ENCODE measurements around the gene FARP1.

Gene FARP1

DNA sequence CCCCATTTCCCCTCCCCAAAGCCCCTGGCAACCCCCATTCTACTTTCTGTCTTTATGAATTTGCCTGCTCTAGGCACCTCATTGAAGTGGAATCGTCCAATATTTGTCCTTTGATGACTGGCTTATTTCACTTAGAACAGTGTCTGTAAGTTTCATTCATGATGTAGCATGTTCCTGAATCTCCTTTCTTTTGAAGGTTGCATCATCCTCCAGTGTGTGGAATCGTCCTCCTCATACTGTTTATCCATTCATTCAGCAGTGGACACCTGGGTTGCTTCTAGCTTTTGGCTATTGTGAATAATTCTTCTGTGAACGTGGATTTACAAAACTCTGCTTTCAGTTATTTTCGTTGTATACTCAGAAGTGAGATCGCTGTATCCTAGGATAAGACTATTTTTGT, 195.4 kb downstream of the FARP1 start:
- Histone ChIP-seq H3K9me3 (ENCODE audit: control insufficient read depth, insufficient read depth, low read depth, low read length) (no peaks in the 10 kb centered on the region), H3K27ac (ENCODE audit: extremely low read depth, low read depth, low read length) (no peak overlapping the region), H3K4me1 (ENCODE audit: control insufficient read depth, insufficient read depth, low read length) (no peaks in the 10 kb centered on the region; the same call in 1 of the 2 replicates), H3K36me3 (ENCODE audit: control insufficient read depth in 2 of 2, insufficient read depth in 1 of 2, low read length in 2 of 2) (no peaks in the 10 kb centered on the region), H3K4me3 (ENCODE audit: low read depth, low read length) (no peak overlapping the region)
- POLR2A ChIA-PET, result no interaction called here
- CTCF ChIA-PET, result interaction anchor here (0.8 kb wide), 1 partner anchor 440 kb away, joined by 5 read pairs; no protein-coding TSS in a partner anchor
- TF ChIP-seq ZFHX2 (tag by site-specific recombination; conservative IDR thresholded peaks at IDR 0.05) (no peak), ZNF157 (tag by site-specific recombination; IDR thresholded peaks at IDR 0.05) (no peak), WT1 (tag by site-specific recombination; IDR thresholded peaks at IDR 0.05) (no peak), YY1 (tag by site-specific recombination; IDR thresholded peaks at IDR 0.05) (no peak), ZIC2 (tag by site-specific recombination; IDR thresholded peaks at IDR 0.05) (no peak), ZNF24 (tag by site-specific recombination; IDR thresholded peaks at IDR 0.05) (no peak), ZNF792 (tag by site-specific recombination; IDR thresholded peaks at IDR 0.05) (no peak), TRIM28 (IDR thresholded peaks at IDR 0.05; ENCODE audit: borderline replicate concordance, low read length) (no peak), SCRT1 (tag by site-specific recombination; IDR thresholded peaks at IDR 0.05; ENCODE audit: borderline replicate concordance) (no peak), ZNF391 (tag by site-specific recombination; IDR thresholded peaks at IDR 0.05; ENCODE audit: borderline replicate concordance, low read depth) (no peak), ZNF548 (tag by site-specific recombination; IDR thresholded peaks at IDR 0.05) (no peak)
- TF ChIP-seq, protein P1, sequence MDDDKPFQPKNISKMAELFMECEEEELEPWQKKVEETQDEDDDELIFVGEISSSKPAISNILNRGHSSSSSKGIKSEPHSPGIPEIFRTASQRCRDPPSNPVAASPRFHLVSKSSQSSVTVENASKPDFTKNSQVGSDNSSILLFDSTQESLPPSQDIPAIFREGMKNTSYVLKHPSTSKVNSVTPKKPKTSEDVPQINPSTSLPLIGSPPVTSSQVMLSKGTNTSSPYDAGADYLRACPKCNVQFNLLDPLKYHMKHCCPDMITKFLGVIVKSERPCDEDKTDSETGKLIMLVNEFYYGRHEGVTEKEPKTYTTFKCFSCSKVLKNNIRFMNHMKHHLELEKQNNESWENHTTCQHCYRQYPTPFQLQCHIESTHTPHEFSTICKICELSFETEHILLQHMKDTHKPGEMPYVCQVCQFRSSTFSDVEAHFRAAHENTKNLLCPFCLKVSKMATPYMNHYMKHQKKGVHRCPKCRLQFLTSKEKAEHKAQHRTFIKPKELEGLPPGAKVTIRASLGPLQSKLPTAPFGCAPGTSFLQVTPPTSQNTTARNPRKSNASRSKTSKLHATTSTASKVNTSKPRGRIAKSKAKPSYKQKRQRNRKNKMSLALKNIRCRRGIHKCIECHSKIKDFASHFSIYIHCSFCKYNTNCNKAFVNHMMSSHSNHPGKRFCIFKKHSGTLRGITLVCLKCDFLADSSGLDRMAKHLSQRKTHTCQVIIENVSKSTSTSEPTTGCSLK (tag by site-specific recombination; IDR thresholded peaks at IDR 0.05), result no peak

DNA sequence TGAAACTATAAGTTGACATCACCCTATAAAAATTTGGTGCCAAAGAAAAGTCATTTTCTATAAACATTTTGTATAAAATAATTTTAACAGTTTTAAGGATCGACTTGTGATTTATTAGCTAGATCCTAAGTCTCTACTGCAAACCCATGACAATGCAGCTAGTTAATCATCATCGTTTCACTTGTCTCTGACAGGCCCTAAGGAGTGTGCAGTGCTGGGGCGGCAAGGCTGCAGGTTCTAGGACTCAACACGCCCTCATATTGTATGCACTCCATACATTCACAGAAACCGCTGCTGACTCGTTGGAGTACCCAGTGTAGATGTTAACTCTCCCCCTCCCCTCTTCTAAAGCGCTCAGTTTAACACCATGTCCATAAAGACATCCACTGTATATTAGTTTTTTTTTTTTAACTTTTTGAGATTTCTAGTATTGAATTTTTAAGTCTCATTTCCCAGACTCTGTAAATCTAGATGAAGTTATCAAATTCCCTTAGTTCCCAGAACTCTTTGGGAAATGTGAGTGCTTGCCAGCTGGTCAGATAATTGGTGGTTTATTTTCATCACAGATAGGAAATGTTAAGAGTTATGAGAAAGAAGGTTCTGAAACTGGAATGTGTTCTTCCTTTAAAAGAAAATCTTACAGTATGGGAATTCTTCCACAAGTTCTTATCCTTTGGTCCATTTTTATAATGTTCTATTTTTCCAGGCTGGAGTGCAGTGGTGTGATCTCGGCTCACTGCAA, 197.0 kb downstream of the FARP1 start:
- ChIA-PET CTCF (no interaction called here), POLR2A (no interaction called here)
- no peak overlapping the region for H3K27ac ChIP-seq (ENCODE audit: extremely low read depth, low read depth, low read length)
- no peaks in the 10 kb centered on the region for H3K9me3 ChIP-seq (ENCODE audit: control insufficient read depth, insufficient read depth, low read depth, low read length)
- TF ChIP-seq, protein P2, sequence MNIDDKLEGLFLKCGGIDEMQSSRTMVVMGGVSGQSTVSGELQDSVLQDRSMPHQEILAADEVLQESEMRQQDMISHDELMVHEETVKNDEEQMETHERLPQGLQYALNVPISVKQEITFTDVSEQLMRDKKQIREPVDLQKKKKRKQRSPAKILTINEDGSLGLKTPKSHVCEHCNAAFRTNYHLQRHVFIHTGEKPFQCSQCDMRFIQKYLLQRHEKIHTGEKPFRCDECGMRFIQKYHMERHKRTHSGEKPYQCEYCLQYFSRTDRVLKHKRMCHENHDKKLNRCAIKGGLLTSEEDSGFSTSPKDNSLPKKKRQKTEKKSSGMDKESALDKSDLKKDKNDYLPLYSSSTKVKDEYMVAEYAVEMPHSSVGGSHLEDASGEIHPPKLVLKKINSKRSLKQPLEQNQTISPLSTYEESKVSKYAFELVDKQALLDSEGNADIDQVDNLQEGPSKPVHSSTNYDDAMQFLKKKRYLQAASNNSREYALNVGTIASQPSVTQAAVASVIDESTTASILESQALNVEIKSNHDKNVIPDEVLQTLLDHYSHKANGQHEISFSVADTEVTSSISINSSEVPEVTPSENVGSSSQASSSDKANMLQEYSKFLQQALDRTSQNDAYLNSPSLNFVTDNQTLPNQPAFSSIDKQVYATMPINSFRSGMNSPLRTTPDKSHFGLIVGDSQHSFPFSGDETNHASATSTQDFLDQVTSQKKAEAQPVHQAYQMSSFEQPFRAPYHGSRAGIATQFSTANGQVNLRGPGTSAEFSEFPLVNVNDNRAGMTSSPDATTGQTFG (tag by site-specific recombination; IDR thresholded peaks at IDR 0.05; ENCODE audit: borderline replicate concordance), result no peak
- no peaks in the 10 kb centered on the region for H3K4me1 ChIP-seq (ENCODE audit: control insufficient read depth, insufficient read depth, low read length)
- no peak overlapping the region for H3K4me3 ChIP-seq (ENCODE audit: low read depth, low read length)
- H3K36me3 ChIP-seq (ENCODE audit: control insufficient read depth in 2 of 2, insufficient read depth in 1 of 2, low read length in 2 of 2), result no peaks in the 10 kb centered on the region

DNA sequence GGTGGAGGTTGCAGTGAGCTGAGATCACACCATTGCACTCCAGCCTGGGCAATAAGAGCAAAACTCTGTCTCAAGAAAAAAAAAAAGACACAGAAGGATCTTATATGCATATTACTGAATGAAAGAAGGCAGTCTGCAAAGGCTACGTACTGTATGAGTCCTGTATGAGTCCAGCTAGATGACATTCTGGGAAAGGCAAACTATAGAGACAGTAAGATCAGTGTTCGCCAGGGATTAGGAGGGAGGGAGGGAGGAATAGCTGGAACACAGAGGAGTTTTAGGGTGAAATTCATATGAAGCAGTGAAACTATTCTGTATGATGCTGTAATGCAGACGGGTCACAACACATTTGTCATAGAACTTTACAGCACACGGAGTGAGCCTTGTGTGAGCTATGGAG, 200.1 kb downstream of the FARP1 start:
- H3K27ac ChIP-seq (ENCODE audit: extremely low read depth, low read depth, low read length), result no peak overlapping the region
- ChIA-PET CTCF (interaction anchor here (0.5 to 0.7 kb wide), 2 partner anchors 285 to 711 kb away, joined by 4 to 6 read pairs; no protein-coding TSS in a partner anchor), POLR2A (no interaction called here)
- no peaks in the 10 kb centered on the region for H3K4me1 ChIP-seq (ENCODE audit: control insufficient read depth, insufficient read depth, low read length)
- TF ChIP-seq, protein P3, sequence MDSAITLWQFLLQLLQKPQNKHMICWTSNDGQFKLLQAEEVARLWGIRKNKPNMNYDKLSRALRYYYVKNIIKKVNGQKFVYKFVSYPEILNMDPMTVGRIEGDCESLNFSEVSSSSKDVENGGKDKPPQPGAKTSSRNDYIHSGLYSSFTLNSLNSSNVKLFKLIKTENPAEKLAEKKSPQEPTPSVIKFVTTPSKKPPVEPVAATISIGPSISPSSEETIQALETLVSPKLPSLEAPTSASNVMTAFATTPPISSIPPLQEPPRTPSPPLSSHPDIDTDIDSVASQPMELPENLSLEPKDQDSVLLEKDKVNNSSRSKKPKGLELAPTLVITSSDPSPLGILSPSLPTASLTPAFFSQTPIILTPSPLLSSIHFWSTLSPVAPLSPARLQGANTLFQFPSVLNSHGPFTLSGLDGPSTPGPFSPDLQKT (IDR thresholded peaks at IDR 0.05; ENCODE audit: borderline replicate concordance, low read depth, low read length), result no peak
- TF ChIP-seq GFI1B (tag by site-specific recombination; IDR thresholded peaks at IDR 0.05) (no peak), ZNF341 (tag by site-specific recombination; IDR thresholded peaks at IDR 0.05; ENCODE audit: low read depth) (0 out of 2 replicates have a peak, but pooled peaks have one; percentile 28), ZNF155 (tag by site-specific recombination; IDR thresholded peaks at IDR 0.05) (no peak), ZNF157 (tag by site-specific recombination; IDR thresholded peaks at IDR 0.05) (no peak)
- H3K36me3 ChIP-seq (ENCODE audit: control insufficient read depth in 2 of 2, insufficient read depth in 1 of 2, low read length in 2 of 2), result no peaks in the 10 kb centered on the region
- H3K4me3 ChIP-seq (ENCODE audit: low read depth, low read length), result no peak overlapping the region
- no peaks in the 10 kb centered on the region for H3K9me3 ChIP-seq (ENCODE audit: control insufficient read depth, insufficient read depth, low read depth, low read length)
